ENCODE results near the gene CLDN34. TPM values are rescaled to one million over a fixed set of nuclear protein-coding genes. Genes with fewer than 3 reads are reported as not detected.
A peak's percentile ranks its signal among the peaks of the same experiment; 100 is the strongest.

CLDN34 gene
- total RNA-seq, 1 donor from 2014 or later, result not detected

- DNase-seq, result no peak
These were observed 13.8 kb downstream of the CLDN34 start for GRCh38 chrX:9980927-9981326.

DNA sequence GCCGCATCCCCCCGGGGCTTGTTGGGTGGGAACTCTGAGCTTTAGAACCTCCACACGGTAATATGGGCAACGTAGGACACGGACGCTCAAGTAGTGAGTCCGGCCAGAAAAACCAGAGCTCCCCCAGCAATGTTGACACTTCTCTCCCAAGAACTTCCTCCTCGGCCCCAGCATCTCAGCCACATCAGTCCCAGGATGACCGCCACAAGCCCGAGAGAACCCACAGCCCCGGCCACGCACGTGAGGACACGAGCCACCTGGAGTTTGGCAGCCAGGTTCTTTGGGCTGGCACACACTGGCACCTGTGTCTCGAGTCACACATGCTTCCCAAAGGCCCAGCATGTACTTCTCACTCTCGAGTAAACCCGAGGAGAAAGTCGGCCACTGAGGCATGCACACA lies 16.3 kb downstream of the CLDN34 start:
- no peak for DNase-seq

- no peak for DNase-seq
These were observed 16.7 kb downstream of the CLDN34 start for GRCh38 chrX:9983846-9984245.

DNA sequence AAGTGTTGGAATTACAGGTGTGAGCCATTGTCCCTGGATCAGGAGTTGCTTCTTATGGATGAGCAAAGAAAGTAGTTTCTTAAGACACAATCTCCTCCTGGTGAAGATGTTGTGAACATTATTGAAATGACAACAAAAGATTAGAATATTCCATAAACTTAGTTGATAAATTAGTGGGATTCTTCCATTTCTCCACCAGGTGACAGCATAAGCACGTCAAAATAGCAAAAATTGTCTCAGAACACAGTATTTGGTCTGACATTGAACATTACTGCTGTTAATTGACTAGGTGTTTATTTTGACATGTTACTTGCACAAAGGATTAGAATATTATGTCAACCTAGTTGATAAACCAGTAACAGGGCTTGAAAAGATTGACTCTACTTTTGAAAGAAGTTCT lies 21.6 kb downstream of the CLDN34 start:
- DNase-seq, result peak; percentile 56

DNA sequence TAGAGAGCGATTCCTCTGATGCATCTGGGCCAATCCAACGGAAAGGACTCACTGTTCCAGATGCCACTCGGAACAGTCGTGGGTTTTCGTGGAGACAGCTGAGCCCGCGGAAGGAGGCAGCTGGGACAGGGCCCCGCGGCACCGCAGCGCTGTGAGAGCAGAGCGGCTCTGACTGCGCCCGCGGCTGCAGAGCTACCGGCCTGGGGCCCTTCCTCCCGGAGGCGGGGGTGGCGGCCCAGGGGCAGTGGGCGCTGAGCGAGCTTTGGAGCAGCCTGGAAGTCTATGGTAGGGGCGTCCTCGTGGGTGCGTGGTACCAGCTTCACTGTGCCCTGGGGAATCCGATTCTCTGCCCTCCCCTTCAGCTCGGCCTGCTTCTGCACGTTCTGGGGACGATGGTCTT lies 24.9 kb downstream of the CLDN34 start:
- no peak for DNase-seq

DNA sequence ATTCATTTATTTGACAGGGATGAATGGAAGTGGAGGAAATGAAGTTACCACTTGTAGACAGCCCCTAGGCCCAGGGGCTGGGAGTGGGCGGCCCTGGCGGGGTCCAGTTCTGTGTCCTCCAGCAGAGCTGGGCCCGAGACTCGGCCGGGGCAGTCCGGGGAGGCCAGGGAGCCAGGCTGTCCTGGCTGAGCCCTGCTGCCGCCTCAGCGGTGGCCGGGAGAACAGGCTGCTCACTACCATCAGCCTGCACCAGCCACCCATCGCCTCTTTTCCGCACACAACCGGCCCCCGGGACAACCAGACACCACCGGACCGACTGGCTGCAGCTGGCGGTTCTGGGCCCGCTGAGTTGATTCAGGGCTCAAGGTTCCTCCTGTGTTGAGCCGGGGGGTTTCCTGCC lies 25.6 kb downstream of the CLDN34 start:
- DNase-seq, result no peak

DNA sequence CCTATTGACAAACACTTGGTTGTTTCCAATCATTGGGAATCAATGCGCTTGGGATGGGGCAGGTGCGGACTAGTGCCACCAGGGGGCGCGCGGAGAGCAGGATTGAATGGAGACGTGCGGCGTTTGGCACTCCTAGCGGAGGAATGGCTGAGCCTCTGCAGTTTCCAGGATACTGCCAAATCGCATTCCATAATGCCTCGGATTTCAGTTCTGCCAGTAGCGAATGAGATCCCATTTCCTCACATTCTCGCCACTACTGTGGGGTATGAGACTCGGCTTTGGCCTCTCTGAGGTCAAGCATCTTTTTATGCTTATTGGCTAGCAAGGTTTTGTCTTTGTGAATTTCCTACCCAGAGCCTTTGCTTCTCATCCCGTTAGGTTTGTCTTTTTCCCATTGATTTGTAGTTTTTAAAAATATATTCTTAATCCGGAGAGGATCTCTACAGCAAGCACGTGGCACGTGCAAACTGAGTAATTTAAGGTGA lies 28.7 kb downstream of the CLDN34 start:
- DNase-seq, result peak; percentile 88

DNA sequence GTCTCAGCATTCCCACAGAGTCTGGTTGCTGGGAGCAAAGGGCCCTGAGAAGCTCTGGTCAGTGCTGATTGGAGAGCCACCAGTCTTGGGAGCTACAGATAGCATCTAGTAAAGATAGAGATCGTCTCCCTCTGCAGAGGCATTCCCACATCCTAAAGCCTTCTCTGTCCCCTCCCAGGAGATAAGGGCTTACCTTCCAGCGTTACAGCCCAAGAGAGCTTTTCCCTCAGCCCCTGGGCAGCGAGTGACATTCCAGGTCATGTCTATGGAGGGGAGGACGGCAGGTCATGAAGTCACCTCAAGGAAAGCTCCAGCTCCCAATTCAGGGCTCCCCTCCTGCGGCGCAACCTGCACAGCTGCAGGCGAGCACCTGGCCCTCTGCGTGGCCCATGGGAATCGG lies 29.9 kb downstream of the CLDN34 start:
- DNase-seq, result no peak

DNA sequence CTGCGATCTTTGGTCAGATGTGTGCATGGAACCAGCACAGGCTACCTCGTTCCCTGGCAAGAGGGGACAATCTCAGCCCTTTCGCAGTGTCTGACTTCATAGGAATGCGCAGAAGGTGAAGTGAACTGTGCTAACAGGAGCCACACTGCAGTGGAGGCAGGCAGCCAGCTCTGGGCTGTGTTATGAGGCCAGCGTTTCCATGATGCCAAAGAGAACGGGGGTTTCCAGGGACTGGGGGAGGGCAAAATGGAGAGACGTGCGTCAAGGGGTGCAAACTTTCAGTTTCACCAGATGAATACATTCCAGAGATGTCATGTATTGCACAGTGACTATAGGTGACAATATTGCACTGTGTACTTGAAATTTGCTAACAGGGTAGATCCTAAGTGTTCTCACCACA lies 30.4 kb downstream of the CLDN34 start:
- DNase-seq, result no peak

DNA sequence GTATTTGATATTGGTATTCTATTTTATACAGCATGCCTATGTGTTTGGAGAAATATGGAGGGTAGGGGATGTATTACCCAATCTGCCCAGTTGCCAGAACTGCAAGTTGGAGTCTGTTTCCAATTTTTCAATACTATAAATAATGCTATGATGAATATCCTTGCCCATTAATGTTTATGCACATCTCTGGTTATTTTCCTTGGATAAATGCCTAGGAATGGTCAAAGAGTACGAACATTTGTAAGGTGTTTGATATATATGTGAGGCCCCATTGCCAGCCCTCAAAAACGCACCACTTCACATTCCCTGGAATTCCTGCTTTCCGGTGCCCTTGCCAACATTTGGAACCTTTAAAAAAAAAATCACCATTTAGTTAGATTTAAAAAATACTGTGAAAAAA lies 34.3 kb downstream of the CLDN34 start:
- peak; percentile 60 for DNase-seq

DNA sequence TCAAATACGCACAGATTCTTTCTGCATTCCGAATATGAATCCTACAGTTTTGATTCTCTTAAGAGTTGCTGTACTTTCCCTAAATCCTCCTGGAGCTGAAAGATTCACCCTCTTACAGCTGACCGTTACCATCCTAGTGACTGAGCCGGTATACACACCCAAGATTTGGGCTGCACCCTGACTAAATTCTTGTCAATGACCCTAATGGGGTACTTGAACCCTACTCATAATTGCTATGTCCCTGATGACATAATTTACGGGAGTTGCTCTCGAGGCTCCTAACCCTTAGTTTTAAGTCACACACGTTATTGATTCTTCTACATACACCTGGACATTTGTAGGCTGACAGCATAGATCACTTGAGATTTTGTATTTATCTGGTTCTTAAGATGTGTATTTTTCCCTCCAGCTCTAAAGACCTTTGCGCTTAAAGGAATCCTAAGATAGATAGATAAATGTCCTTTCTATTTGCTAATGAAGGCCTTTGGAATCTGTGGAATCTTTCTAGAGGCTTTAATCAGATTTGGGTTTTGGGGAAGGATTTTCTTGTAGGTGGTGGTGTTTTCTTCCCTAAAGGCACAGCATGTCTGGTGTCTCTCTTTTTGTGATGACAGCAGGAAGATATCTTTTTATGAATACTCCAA lies 37.8 kb downstream of the CLDN34 start:
- no peak for DNase-seq

DNA sequence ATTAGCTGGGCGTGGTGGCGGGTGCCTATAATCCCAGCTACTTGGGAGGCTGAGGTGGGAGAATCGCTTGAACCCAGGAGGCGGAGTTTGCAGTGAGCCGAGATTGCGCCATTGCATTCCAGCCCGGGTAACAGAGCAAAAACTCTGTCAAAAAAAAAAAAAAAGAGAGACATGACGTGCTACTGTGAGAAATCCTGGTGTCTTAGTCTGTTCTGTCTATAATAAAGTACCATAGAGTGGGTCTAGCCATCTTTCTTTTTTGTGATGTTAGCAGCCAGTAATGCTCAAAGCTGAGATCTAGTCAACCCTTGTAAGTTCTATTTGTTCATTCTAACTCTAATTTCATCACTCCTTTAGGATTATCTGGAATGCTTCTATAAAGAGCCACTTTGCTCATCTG lies 38.9 kb downstream of the CLDN34 start:
- DNase-seq, result no peak

GRCh38 chrX:10006770-10007169 lies 39.6 kb downstream of the CLDN34 start:
- DNase-seq, result no peak

DNA sequence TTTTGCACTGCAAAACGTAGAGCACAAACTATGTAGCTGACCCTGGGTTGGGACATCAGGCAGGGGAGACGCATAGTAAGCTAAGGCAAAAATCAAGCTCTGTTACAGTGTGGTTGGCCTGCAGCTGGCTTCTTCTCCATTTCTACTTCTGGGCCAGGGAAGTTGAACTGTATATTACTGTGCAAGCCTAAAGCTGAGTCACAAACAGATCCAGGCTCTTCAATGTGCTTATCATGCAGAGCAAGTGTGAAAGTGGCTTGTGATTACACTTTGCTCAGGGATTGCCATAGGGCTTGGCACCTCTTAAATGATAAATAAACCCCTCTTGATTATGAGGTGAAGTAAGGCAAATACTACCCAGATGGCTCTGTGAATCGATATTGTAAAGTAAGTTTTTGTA lies 40.5 kb downstream of the CLDN34 start:
- no peak for DNase-seq

- peak; percentile 45 for DNase-seq
These were observed 41.4 kb downstream of the CLDN34 start for GRCh38 chrX:10008483-10009056.

DNA sequence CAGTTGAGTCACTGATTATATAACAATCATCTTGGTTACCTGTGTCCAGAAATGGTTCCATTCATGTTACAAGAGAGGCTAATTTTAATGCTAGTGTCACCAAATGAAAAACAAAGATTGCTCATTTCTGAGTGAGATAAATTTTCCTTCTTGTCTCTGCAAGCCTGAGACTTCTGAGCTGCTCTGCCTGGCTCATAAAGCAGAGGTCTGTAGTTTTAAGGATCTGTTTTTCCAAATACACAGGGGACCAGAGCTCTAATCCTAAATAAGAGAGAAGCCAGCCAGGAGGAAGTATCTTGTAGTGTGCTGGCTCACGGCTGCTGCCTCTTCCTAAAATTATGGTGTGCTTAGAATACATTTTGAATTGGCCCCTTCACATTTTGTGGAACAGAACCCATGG lies 42.6 kb downstream of the CLDN34 start:
- DNase-seq, result no peak

DNA sequence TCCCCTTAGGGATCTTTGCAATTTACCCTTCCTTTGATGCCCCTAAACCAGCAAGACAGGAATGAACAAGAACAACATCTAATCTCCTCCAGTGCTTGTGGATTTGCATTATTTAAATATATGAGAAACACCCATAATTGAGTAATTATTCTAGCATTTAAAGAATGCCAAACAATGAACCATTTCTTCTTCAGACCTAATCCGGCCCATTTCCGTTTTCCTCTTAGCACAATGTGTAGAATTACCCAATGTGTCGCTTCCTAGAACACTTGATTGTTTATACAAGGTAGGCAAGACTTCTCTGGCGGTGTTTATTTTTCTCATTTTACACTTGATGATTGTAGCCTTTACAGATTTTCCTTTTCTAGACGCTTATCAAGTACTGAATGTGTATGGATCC lies 43.5 kb downstream of the CLDN34 start:
- peak; percentile 84 for DNase-seq

DNA sequence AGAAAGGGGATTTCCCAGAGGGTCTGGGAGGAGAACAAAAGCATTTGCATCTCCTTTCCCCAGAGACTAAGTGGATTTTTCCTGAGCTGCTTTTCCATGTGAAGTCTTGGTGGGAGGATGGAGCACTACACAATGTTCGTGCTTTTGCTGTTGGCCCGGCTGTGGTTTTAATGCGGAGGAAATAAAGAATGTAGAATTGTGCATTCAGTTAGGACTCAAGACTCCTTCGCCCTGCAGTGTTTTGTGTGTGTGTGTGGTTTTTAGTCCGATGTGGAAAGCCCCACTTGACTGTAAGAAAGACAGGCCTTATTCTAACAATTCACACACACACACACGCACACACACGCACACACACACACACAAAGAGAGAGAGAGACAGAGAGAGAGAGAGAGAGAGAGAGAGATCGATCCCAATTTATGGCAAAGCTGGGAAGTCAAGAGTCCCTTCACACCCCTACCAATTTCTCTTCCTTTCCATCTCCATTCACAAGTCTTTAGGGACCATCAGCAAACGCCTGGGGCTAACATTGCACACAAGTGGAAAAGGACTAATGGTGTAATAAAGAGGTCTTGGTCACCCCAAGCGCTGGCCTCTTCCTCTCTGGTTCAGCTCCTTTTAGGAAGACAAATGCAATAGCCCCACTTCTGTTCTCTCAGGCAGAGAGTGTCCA lies 44.2 kb downstream of the CLDN34 start:
- peak; percentile 69 for DNase-seq

GRCh38 chrX:10011991-10012390 lies 44.8 kb downstream of the CLDN34 start:
- DNase-seq, result peak; percentile 57

GRCh38 chrX:10014462-10015354 lies 47.5 kb downstream of the CLDN34 start:
- DNase-seq, result peak; percentile 91

GRCh38 chrX:10015355-10015722 lies 48.2 kb downstream of the CLDN34 start:
- DNase-seq, result no peak

GRCh38 chrX:10015723-10016518 lies 48.8 kb downstream of the CLDN34 start:
- peak; percentile 57 for DNase-seq
